Stimulated activated CD4-positive, alpha-beta T cell treated with anti-CD3 and anti-CD28 coated beads, Interleukin-4, amount 100 ng/mL, for 1 hour (primary cell): ENCODE measurements around the gene NTPCR.

Source experiments
- DNase-seq: peaks from one replicate; pipeline ENCODE4 v3.0.0-alpha.2; 2020

The NTPCR gene

GRCh38 chr1:232965124-232965911, 14.9 kb downstream of the NTPCR start:
- DNase-seq: no peak

GRCh38 chr1:232965912-232966217, 15.5 kb downstream of the NTPCR start:
- no peak for DNase-seq

GRCh38 chr1:232966663-232967062, 16.3 kb downstream of the NTPCR start:
- no peak for DNase-seq

GRCh38 chr1:232968391-232968790, 18.0 kb downstream of the NTPCR start:
- no peak for DNase-seq

- DNase-seq: no peak
Measured at GRCh38 chr1:232968965-232969364, 18.6 kb downstream of the NTPCR start.

GRCh38 chr1:232969799-232970198, 19.4 kb downstream of the NTPCR start:
- DNase-seq: no peak

GRCh38 chr1:232970508-232970907, 20.1 kb downstream of the NTPCR start:
- DNase-seq: no peak

- DNase-seq: no peak
Measured at GRCh38 chr1:232973652-232974611, 23.5 kb downstream of the NTPCR start.

GRCh38 chr1:232974971-232975370, 24.6 kb downstream of the NTPCR start:
- DNase-seq: no peak

GRCh38 chr1:232978091-232978634, 27.8 kb downstream of the NTPCR start:
- no peak for DNase-seq

- no peak for DNase-seq
Measured at GRCh38 chr1:232978815-232979214, 28.4 kb downstream of the NTPCR start.

GRCh38 chr1:232979558-232979957, 29.1 kb downstream of the NTPCR start:
- no peak for DNase-seq

GRCh38 chr1:232980355-232980978, 30.1 kb downstream of the NTPCR start:
- no peak for DNase-seq

- no peak for DNase-seq
Measured at GRCh38 chr1:232980986-232981560, 30.7 kb downstream of the NTPCR start.

GRCh38 chr1:232982238-232982944, 32.0 kb downstream of the NTPCR start:
- no peak for DNase-seq

- no peak for DNase-seq
Measured at GRCh38 chr1:232983375-232983774, 33.0 kb downstream of the NTPCR start.

GRCh38 chr1:232983817-232984567, 33.6 kb downstream of the NTPCR start:
- no peak for DNase-seq

GRCh38 chr1:232984577-232985425, 34.4 kb downstream of the NTPCR start:
- DNase-seq: no peak

- DNase-seq: no peak
Measured at GRCh38 chr1:232985882-232986526, 35.6 kb downstream of the NTPCR start.

GRCh38 chr1:232986527-232986922, 36.1 kb downstream of the NTPCR start:
- no peak for DNase-seq
